NCI-H345 (cell line): ENCODE measurements around the gene FHAD1.
"Not testable (repeated sequence)": the region's sequence is repeated elsewhere in the genome, so short reads cannot be mapped to it uniquely, and the experiment has no call there.

Experiments
- DNase-seq: peaks from one replicate; lab custom pipeline; 2025; lab: John Stamatoyannopoulos, UW

Gene FHAD1

GRCh38 chr1:15305468-15305770 lies 58.4 kb downstream of the FHAD1 start:
- no peak for DNase-seq

GRCh38 chr1:15306352-15306751 lies 59.3 kb downstream of the FHAD1 start:
- not testable (repeated sequence) for DNase-seq

- DNase-seq: no peak
Observed at GRCh38 chr1:15308135-15308534, 61.1 kb downstream of the FHAD1 start.

- no peak for DNase-seq
Observed at GRCh38 chr1:15308621-15309027, 61.6 kb downstream of the FHAD1 start.

GRCh38 chr1:15309687-15310086 lies 62.7 kb downstream of the FHAD1 start:
- DNase-seq: no peak

- DNase-seq: no peak
Observed at GRCh38 chr1:15310544-15310943, 63.5 kb downstream of the FHAD1 start.

GRCh38 chr1:15311122-15311822 lies 64.2 kb downstream of the FHAD1 start:
- no peak for DNase-seq

- DNase-seq: no peak
Observed at GRCh38 chr1:15311880-15312279, 64.9 kb downstream of the FHAD1 start.

- DNase-seq: no peak
Observed at GRCh38 chr1:15312626-15313411, 65.8 kb downstream of the FHAD1 start.

GRCh38 chr1:15314328-15315281 lies 67.6 kb downstream of the FHAD1 start:
- DNase-seq: no peak

- no peak for DNase-seq
Observed at GRCh38 chr1:15315815-15316214, 68.8 kb downstream of the FHAD1 start.

GRCh38 chr1:15316510-15316909 lies 69.5 kb downstream of the FHAD1 start:
- DNase-seq: no peak

GRCh38 chr1:15320267-15320666 lies 73.2 kb downstream of the FHAD1 start:
- DNase-seq: no peak

GRCh38 chr1:15321601-15322000 lies 74.6 kb downstream of the FHAD1 start:
- DNase-seq: no peak

- DNase-seq: no peak
Observed at GRCh38 chr1:15322648-15323350, 75.8 kb downstream of the FHAD1 start.

- peak; percentile 77 for DNase-seq
Observed at GRCh38 chr1:15323351-15323988, 76.4 kb downstream of the FHAD1 start.

GRCh38 chr1:15323989-15324868 lies 77.2 kb downstream of the FHAD1 start:
- no peak for DNase-seq

GRCh38 chr1:15324869-15325335 lies 77.9 kb downstream of the FHAD1 start:
- DNase-seq: no peak

GRCh38 chr1:15325375-15326085 lies 78.5 kb downstream of the FHAD1 start:
- no peak for DNase-seq
